Natural killer cell (primary cell): ENCODE measurements around the gene IFT81. TPM values are rescaled to one million over a fixed set of nuclear protein-coding genes. Genes with fewer than 3 reads are reported as not detected.
A peak's percentile ranks its signal among the peaks of the same experiment; 100 is the strongest.

ENCODE experiments used
- ATAC-seq, 3 donors: fragments of 150-1000 bp in 2 of 3; fragments of 200-7000 bp in 1 of 3; cut with Tn5 transposase; 1 replicate in 1 of 3; 2 replicates in 2 of 3; pipeline ENCODE4 v1.10.0; 2021; ENCODE audit warnings: mild to moderate bottlenecking in 2 of 3, moderate library complexity in 2 of 3
- DNase-seq, 2 donors: peaks; one replicate each; pipeline versions ENCODE4 v3.0.0 to v3.0.0-alpha.2; 2013 to 2021; ENCODE audit warnings: mixed read lengths in 1 of 2
- H3K27ac ChIP-seq: one replicate; pipeline ENCODE4 v1.5.1; 2013; ENCODE audit warnings: mild to moderate bottlenecking, low read length
- H3K27me3 ChIP-seq: one replicate; pipeline ENCODE4 v1.6.1; 2013; ENCODE audit warnings: low read length; ENCODE audit not compliant: control insufficient read depth, insufficient read depth
- H3K36me3 ChIP-seq: one replicate; pipeline ENCODE4 v1.6.1; 2013; ENCODE audit warnings: low read length; ENCODE audit not compliant: control insufficient read depth, insufficient read depth
- H3K4me1 ChIP-seq: one replicate; pipeline ENCODE4 v1.6.1; 2013; ENCODE audit warnings: low read length; ENCODE audit not compliant: control insufficient read depth, insufficient read depth
- H3K4me3 ChIP-seq: one replicate; pipeline ENCODE4 v1.5.1; 2013; ENCODE audit warnings: low read length
- H3K9me3 ChIP-seq: one replicate; pipeline ENCODE4 v1.6.1; 2013; ENCODE audit warnings: low read length; ENCODE audit not compliant: control insufficient read depth, insufficient read depth
- H3K27ac Mint-ChIP-seq, 2 donors: one replicate each; pipeline ENCODE4 v1.8.0; 2022; ENCODE audit warnings: mild to moderate bottlenecking in 2 of 2, mixed read lengths in 2 of 2, moderate library complexity in 1 of 2
- H3K27me3 Mint-ChIP-seq, 2 donors: one replicate each; pipeline ENCODE4 v1.8.0; 2022; ENCODE audit warnings: low read depth in 2 of 2, mixed read lengths in 2 of 2
- H3K36me3 Mint-ChIP-seq: one replicate; pipeline ENCODE4 v1.8.0; 2022; ENCODE audit warnings: mixed read lengths
- H3K4me1 Mint-ChIP-seq, 2 donors: one replicate each; pipeline ENCODE4 v1.8.0; 2022; ENCODE audit warnings: mixed read lengths in 2 of 2
- H3K4me3 Mint-ChIP-seq: one replicate; pipeline ENCODE4 v1.8.0; 2022; ENCODE audit warnings: mild to moderate bottlenecking, moderate library complexity, mixed read lengths
- H3K9me3 Mint-ChIP-seq, 2 donors: one replicate each; pipeline ENCODE4 v1.8.0; 2022; ENCODE audit warnings: mixed read lengths in 2 of 2
- WGBS: methylation state at CpG from one replicate; pipeline ENCODE4 v1.1.7; 2013; ENCODE audit warnings: missing lambda C conversion rate; ENCODE audit not compliant: insufficient coverage; 5-methylcytosine and 5-hydroxymethylcytosine counted together
- intact Hi-C: fragments of 100-400 bp; cut with micrococcal nuclease; formaldehyde crosslinking; loops from one replicate; pipeline ENCODE4 v1.14.2; 2022
- total RNA-seq, 4 donors: library from RNA; stranded (reverse); fragments of 120-200 nt in 1 of 4; gene quantifications; one replicate each; pipeline versions ENCODE4 v1.2.3 to v1.2.4, GENCODE V29; 2013 to 2022
- TF ChIP-seq, protein P1 (sequence below): fragments of 200-600 bp; IDR thresholded peaks from one replicate; pipeline ENCODE4 v1.8.0; 2022; ENCODE audit warnings: antibody characterized with exemption

IFT81 gene
- total RNA-seq, result 1 to 10 TPM in 1 of 3 donors, under 1 TPM in 2; 0.61 to 1.4 (median 0.80) TPM
- 1.9 TPM for total RNA-seq (2013)

- intact Hi-C loops, result loop anchor here (1.0 kb wide), 1 partner anchor 45 kb away; no protein-coding TSS in a partner anchor
- H3K4me1 Mint-ChIP-seq, result peaks cover 0 to 5% of the 10 kb centered on the region in 2 donors
- WGBS, result under 1% methylated on average over 61 of the region's 61 CpGs
- Histone ChIP-seq H3K9me3 (no peaks in the 10 kb centered on the region), H3K36me3 (no peaks in the 10 kb centered on the region), H3K4me3 (peak within 1 kb of the TSS; percentile 69), H3K27ac (peak within 1 kb of the TSS; percentile 39), H3K4me1 (peaks cover 10% of the 10 kb centered on the region), H3K27me3 (no peaks in the 10 kb centered on the region)
- H3K4me3 Mint-ChIP-seq, result peak within 1 kb of the TSS; percentile 90
- TF ChIP-seq, protein P1, sequence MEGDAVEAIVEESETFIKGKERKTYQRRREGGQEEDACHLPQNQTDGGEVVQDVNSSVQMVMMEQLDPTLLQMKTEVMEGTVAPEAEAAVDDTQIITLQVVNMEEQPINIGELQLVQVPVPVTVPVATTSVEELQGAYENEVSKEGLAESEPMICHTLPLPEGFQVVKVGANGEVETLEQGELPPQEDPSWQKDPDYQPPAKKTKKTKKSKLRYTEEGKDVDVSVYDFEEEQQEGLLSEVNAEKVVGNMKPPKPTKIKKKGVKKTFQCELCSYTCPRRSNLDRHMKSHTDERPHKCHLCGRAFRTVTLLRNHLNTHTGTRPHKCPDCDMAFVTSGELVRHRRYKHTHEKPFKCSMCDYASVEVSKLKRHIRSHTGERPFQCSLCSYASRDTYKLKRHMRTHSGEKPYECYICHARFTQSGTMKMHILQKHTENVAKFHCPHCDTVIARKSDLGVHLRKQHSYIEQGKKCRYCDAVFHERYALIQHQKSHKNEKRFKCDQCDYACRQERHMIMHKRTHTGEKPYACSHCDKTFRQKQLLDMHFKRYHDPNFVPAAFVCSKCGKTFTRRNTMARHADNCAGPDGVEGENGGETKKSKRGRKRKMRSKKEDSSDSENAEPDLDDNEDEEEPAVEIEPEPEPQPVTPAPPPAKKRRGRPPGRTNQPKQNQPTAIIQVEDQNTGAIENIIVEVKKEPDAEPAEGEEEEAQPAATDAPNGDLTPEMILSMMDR, result no peak
- peak within 1 kb of the TSS; percentile 67 to 83 for H3K27ac Mint-ChIP-seq
- DNase-seq (peak; percentile 95 to 97), ATAC-seq (peak; percentile 92 to 97 (median 95))
- peaks cover 0 to 12% of the 10 kb centered on the region in 2 donors for H3K27me3 Mint-ChIP-seq
- no peaks in the 10 kb centered on the region for H3K9me3 Mint-ChIP-seq
- H3K36me3 Mint-ChIP-seq, result no peaks in the 10 kb centered on the region
These were observed at the start of gene IFT81 for GRCh38 chr12:110124269-110124995. Gene IFT81, plus strand, starts transcription at chr12:110124357. Its CDS starts 3,024 bp downstream, at chr12:110127381.

DNA sequence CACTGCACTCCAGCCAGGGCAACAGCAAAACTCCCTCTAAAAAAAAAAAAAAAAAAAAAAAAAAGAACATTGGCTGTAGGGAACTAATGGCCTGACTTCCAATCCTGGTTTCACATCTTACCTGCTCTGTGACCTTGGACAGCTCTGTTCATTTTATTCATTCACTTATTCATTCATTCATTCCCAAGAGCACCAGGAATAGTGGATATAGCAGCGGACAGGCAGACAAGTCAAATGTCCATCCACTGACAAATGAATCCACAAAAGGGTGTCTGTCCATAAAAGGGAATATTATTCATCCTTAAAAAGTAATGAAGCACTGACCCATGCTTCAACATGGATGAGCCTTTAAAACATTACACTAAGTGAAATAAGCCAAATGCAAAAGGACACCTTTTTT is 48.3 kb upstream of the IFT81 start:
- ATAC-seq, result no peak
- Mint-ChIP-seq H3K27me3 (peaks cover 0 to 2% of the 10 kb centered on the region in 2 donors), H3K9me3 (peaks cover 2 to 3% of the 10 kb centered on the region in 2 donors), H3K4me1 (peaks cover 23 to 32% of the 10 kb centered on the region in 2 donors), H3K4me3 (no peak overlapping the region), H3K36me3 (no peaks in the 10 kb centered on the region), H3K27ac (no peak overlapping the region)
- DNase-seq, result no peak
- TF ChIP-seq, protein P1, result no peak
- no peak overlapping the region for H3K4me3 ChIP-seq
- H3K27ac ChIP-seq, result no peak overlapping the region
- H3K36me3 ChIP-seq, result no peaks in the 10 kb centered on the region
- no peaks in the 10 kb centered on the region for H3K27me3 ChIP-seq
- intact Hi-C loops, result no loop called here
- H3K9me3 ChIP-seq, result no peaks in the 10 kb centered on the region
- 100% methylated on average over 1 of the region's 1 CpG for whole genome bisulfite sequencing
- peaks cover 33% of the 10 kb centered on the region for H3K4me1 ChIP-seq

GRCh38 chr12:110077800-110078199 is 46.4 kb upstream of the IFT81 start:
- intact Hi-C loops, result no loop called here
- Mint-ChIP-seq H3K36me3 (no peaks in the 10 kb centered on the region), H3K4me1 (peaks cover 23 to 31% of the 10 kb centered on the region in 2 donors), H3K27me3 (peaks cover 0 to 2% of the 10 kb centered on the region in 2 donors), H3K4me3 (no peak overlapping the region), H3K27ac (peak overlapping the region in 1 of 2 donors; percentile 95), H3K9me3 (peaks cover 2 to 3% of the 10 kb centered on the region in 2 donors)
- Histone ChIP-seq H3K27ac (no peak overlapping the region), H3K9me3 (no peaks in the 10 kb centered on the region), H3K4me1 (peaks cover 33% of the 10 kb centered on the region), H3K36me3 (no peaks in the 10 kb centered on the region), H3K4me3 (no peak overlapping the region), H3K27me3 (no peaks in the 10 kb centered on the region)
- TF ChIP-seq, protein P1, result no peak
- no peak for ATAC-seq
- no peak for DNase-seq
- WGBS, result 93% methylated on average over 3 of the region's 4 CpGs
